ENCODE results near the gene SLC16A2.

SLC16A2 gene

DNA sequence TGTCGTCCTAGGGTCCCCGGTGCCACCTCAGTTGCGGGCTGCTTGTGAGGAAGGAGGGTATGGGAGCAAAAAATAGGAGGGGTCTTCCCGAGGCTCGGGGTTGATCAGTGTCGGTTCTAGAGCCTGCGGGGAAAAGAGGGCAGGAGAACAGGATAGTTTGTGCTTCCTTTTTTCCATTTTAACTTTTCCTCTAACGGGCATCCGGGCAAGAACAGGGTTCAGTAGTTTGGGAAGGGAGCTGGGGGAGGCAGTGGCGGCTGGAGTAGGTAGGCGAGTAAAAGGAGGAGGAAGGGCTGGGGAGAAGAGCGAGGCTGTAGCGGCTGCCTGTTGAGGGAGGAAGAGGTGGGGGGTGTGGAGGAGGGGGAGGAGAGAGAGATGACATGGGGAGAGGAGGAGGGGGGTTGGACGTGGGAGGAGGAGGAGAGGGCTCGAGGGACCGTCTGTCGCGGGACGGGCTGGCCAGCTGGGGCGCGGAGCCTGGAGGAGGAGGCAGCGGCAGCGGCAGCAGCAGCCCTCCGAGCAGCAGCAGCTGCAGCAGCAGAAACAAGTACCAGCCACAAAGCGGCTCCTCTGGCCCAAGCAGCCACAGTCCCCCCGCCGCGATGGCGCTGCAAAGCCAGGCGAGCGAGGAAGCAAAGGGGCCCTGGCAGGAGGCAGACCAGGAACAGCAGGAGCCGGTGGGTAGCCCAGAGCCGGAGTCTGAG, at the start of gene SLC16A2:
TSS of gene SLC16A2 (plus strand) at position 458 of the 704 bp plus-strand sequence. CDS start at position 603, 145 bp downstream.
- peak; percentile 69 for DNase-seq (ENCODE audit: low read depth)

DNA sequence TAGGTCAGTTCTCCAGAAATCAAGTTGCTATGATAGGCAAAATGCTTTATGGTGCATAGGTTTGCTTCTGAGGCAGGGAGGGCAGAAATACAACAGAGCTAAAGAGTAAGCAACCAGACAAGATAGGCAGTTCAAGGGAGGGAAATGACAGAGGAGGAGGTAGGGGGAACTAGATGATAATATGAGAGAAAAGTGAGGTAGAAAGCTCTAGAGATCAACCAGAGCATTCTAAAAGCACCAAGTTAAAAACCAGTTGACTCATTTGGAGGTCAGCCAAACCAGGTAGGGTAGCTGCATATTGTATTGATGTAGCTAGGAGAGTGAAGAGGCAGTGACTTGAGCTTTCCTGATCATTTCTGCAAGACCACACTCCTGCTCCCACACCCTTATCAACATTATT, 49.0 kb upstream of the SLC16A2 start:
- DNase-seq (ENCODE audit: low read depth) = no peak

GRCh38 chrX:74377282-74377681, 44.0 kb upstream of the SLC16A2 start:
- DNase-seq (ENCODE audit: low read depth) = no peak

- peak; percentile 67 for DNase-seq (ENCODE audit: low read depth)
These were observed 38.7 kb upstream of the SLC16A2 start for GRCh38 chrX:74382613-74383012.

GRCh38 chrX:74383611-74384010, 37.7 kb upstream of the SLC16A2 start:
- DNase-seq (ENCODE audit: low read depth) = peak; percentile 53

DNA sequence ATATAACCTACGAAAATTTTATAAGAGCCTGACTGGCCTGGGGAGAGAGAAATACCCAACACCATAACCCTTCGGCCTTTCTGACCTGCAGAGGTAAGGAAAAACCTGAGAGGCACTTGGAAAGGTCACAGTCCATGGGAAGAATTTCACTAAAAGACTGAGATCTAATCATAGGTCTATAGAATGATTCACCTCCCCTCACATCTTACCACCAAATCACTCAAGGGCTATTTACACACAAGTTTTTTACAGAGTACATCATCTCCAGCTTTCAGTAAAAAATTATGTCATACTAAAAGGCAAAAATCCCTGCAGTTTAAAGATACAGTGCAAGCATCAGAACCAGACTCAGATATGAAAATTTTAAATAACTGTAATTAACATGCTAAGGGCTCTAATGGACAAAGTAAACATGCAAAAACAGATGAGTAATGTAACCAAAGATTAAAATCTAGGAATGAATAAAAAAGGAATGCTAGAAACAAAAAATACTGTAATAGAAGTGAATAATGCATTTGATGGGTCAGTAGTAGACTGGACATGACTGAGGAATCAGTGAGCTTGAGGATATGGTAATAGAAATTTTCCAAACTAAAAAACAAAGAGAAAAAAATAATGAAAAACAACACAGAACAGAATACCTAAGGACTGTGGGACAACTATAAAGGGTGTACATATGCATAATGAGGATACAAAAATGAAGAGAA, 32.1 kb upstream of the SLC16A2 start:
- no peak for DNase-seq (ENCODE audit: low read depth)

DNA sequence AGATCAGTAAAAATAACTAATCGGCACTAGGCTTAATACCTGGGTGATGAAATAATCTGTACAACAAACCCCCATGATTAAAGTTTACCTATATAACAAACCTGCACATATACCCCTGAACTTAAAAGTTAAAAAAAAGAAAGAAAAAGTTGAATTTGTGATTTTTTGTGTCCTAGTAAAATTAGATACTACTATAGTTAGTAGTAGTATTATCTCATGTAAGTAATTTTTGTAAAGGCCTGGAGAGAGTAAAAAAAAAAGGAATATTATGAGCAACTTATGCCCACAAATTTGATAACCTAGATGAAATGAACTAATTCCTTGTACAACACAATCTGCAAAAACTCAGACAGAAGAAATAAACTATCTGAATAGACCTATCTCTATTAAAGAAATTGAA, 25.7 kb upstream of the SLC16A2 start:
- DNase-seq (ENCODE audit: low read depth) = no peak

DNA sequence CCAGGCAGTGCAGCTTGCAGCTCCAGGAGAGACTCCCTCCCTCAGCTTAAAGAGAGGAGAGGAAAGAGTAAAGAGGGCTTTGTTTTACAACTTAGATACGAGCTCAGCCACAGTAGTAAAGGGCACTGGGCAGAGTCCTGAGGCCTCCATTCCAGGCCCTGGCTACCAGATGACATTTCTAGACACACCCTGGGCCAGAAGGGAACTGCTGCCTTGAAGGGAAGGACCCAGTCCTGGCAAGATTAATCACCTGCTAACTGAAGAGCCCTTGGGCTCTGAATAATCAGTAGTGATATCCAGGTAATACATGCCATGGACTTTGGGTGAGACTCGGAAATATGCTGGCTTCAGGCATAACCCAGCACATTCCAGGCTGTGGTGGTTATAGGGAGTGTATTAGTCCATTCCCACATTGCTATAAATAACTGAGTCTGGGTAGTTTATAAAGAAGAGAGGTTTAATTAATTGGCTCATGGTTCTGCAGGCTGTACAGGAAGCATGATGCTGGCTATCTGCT, 15.3 kb upstream of the SLC16A2 start:
- DNase-seq (ENCODE audit: low read depth) = no peak

DNA sequence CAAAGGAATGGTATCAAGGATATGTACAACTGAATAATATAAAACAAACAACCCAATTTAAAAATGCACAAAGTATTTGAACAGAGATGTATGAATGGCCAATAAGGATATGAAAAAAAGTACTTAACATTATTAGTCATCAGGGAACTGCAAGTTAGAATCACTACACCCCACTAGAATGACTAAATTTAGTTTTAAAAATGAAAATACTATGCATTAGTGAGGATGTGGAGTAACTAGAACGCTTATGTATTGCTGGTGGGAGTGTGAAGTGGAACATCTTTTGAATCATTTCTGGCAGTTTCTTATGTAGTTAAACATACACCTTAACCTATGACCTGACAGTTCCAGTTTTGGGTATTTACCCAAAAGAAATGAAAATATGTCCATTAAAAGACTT, 13.0 kb upstream of the SLC16A2 start:
- no peak for DNase-seq (ENCODE audit: low read depth)

GRCh38 chrX:74419864-74420195, 1.5 kb upstream of the SLC16A2 start:
- no peak for DNase-seq (ENCODE audit: low read depth)

GRCh38 chrX:74420196-74421035, 877 bp upstream of the SLC16A2 start:
- DNase-seq (ENCODE audit: low read depth) = peak; percentile 45

GRCh38 chrX:74421740-74422352, 553 bp downstream of the SLC16A2 start:
- peak; percentile 6 for DNase-seq (ENCODE audit: low read depth)

GRCh38 chrX:74422576-74423288, 1.4 kb downstream of the SLC16A2 start:
- DNase-seq (ENCODE audit: low read depth) = peak; percentile 71

- DNase-seq (ENCODE audit: low read depth) = no peak
These were observed 2.2 kb downstream of the SLC16A2 start for GRCh38 chrX:74423289-74423998.

GRCh38 chrX:74426071-74426470, 4.8 kb downstream of the SLC16A2 start:
- no peak for DNase-seq (ENCODE audit: low read depth)

DNA sequence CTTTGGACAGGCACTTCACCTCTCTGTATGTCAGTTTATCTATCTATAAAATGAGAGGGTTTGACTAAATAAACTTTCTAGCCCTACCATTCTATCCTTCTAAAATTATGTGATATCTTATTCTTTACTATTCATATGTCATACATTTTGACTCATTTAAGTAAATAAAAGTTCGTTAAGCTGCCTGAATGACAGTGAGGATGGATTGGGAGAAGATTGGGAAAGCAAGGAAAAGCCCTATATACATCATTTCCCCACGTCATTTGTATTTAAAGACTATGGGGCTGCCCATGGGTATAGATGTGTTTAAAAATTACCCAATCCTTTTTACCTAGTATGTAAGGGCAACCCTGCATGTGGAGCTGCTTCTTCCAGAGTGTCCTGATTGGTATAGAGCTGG, 5.3 kb downstream of the SLC16A2 start:
- DNase-seq (ENCODE audit: low read depth) = no peak

GRCh38 chrX:74431797-74432196, 10.5 kb downstream of the SLC16A2 start:
- DNase-seq (ENCODE audit: low read depth) = no peak

DNA sequence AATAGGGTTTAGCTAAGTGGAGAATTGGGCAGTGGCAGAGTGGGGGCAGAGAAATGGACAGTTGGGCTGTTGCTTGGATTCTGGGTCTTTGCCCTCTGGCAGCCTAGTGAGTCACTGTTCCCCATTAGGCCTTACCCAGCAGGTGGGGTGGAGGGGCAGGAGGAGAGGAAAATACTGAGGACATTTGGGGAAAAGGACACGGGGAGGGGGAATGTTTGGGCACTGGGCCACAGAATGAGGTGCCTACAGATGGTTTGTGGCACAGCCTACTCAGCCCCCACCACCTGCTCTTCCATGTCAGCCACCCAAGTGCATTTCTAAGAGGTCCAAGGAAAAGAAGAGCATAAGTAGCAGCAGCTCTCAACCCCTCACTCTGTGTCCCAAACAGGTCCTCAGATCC, 13.0 kb downstream of the SLC16A2 start:
- no peak for DNase-seq (ENCODE audit: low read depth)

DNA sequence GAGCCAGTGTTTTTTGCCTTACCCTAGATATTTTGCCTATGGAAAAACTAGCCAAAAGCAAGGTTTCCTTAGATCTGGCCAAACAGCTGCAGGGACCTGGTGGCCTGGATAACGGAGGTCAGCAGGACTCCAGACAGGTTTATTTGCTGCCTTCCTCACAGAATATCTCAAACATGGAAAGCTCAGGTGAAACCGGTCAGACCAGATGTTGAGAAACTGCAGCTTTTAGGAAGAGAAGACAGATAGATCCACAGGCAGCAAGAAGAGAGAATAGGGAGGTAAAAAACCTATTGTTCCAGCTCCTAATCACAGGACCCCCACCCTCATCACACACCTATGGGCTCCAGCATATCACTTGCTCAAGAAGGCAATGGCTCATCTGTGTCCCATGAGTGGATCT, 16.2 kb downstream of the SLC16A2 start:
- DNase-seq (ENCODE audit: low read depth) = no peak

- DNase-seq (ENCODE audit: low read depth) = no peak
These were observed 17.5 kb downstream of the SLC16A2 start for GRCh38 chrX:74438764-74439163.

DNA sequence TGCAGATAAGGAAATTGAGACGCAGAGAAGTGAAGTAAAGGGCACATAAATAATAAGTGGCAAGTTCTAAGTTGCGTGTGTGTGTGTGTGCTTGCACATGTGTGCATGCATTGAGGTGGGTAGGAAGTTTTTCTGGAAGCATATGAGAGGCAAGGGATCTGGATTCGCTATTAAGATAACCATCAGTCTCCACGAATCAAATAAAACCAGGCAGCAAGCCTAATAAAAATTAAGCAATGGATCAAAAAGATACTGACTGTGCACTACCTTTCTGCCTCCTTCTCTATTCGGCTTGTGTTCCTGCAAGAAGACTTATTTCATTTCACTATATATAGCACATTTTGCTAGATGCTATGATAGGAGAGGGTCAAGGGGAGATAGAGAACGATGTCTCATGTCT, 23.8 kb downstream of the SLC16A2 start:
- DNase-seq (ENCODE audit: low read depth) = no peak
